HEK293 (cell line): ENCODE measurements around the gene TRAF7.
A peak's percentile ranks its signal among the peaks of the same experiment; 100 is the strongest.

Source experiments
- CTCF ChIA-PET: fragments of 350-600 bp; formaldehyde crosslinking; extraction: SDS; loops from one replicate; lab custom pipeline; 2021; ENCODE audit warnings: antibody characterized with exemption; lab: Yijun Ruan, JAX
- POLR2A ChIA-PET: fragments of 300-600 bp; formaldehyde crosslinking; extraction: SDS; loops from one replicate; lab custom pipeline; 2020; ENCODE audit warnings: antibody characterized with exemption, inconsistent platforms; lab: Yijun Ruan, JAX
- H3K27ac ChIP-seq: fragments of 200-500 bp; sonication (Bioruptor generic); 2 replicates; pipeline ENCODE4 v1.5.1; 2014; ENCODE audit warnings: low read depth, low read length, control low read depth, inconsistent platforms; ENCODE audit errors: extremely low read depth
- H3K36me3 ChIP-seq, 2 experiments: fragments of 200-500 bp in 1 of 2; sonication (Bioruptor generic) in 1 of 2; 1 replicate in 1 of 2; 2 replicates in 1 of 2; pipeline ENCODE4 v1.5.1; 2014 to 2017; ENCODE audit warnings: inconsistent platforms in 2 of 2, low read length in 2 of 2; ENCODE audit not compliant: control insufficient read depth in 2 of 2, insufficient read depth in 1 of 2
- H3K4me1 ChIP-seq: fragments of 200-500 bp; sonication (Bioruptor generic); 2 replicates; pipeline ENCODE4 v1.5.1; 2014; ENCODE audit warnings: mild to moderate bottlenecking, low read length, inconsistent platforms; ENCODE audit not compliant: control insufficient read depth, insufficient read depth
- H3K4me3 ChIP-seq: 2 replicates; pipeline ENCODE4 v1.5.1; 2011; ENCODE audit warnings: low read depth, mild to moderate bottlenecking, control low read depth, low read length, moderate library complexity
- H3K9me3 ChIP-seq: fragments of 200-500 bp; sonication (Bioruptor generic); 2 replicates; pipeline ENCODE4 v1.5.1; 2014; ENCODE audit warnings: low read depth, low read length, inconsistent platforms; ENCODE audit not compliant: control insufficient read depth, insufficient read depth
- KLF1 ChIP-seq: fragments of 450-650 bp; formaldehyde crosslinking; IDR thresholded peaks from 2 replicates; pipeline ENCODE4 v1.5.1; 2016; ENCODE audit warnings: missing biosample characterization, missing genetic modification characterization
- KLF7 ChIP-seq: fragments of 450-650 bp; formaldehyde crosslinking; IDR thresholded peaks from 2 replicates; pipeline ENCODE4 v1.5.1; 2016; ENCODE audit warnings: missing biosample characterization, missing genetic modification characterization, borderline replicate concordance
- KLF8 ChIP-seq: fragments of 450-650 bp; formaldehyde crosslinking; IDR thresholded peaks from 2 replicates; pipeline ENCODE4 v1.5.1; 2016; ENCODE audit warnings: missing biosample characterization, missing genetic modification characterization
- OSR2 ChIP-seq: fragments of 450-650 bp; formaldehyde crosslinking; IDR thresholded peaks from 2 replicates; pipeline ENCODE4 v1.5.1; 2016; ENCODE audit warnings: missing biosample characterization, missing genetic modification characterization
- REPIN1 ChIP-seq: fragments of 450-650 bp; formaldehyde crosslinking; IDR thresholded peaks from 2 replicates; pipeline ENCODE4 v1.5.1; 2017; ENCODE audit warnings: missing biosample characterization, missing genetic modification characterization, low read depth
- SCRT2 ChIP-seq: fragments of 450-650 bp; formaldehyde crosslinking; IDR thresholded peaks from 2 replicates; pipeline ENCODE4 v1.5.1; 2016; ENCODE audit warnings: missing biosample characterization, missing genetic modification characterization
- SETDB1 ChIP-seq: IDR thresholded peaks from one replicate; pipeline ENCODE4 v1.6.1; 2017; ENCODE audit warnings: mild to moderate bottlenecking, low read length, moderate library complexity, mixed read lengths; ENCODE audit not compliant: insufficient read length
- SP2 ChIP-seq: fragments of 450-650 bp; formaldehyde crosslinking; IDR thresholded peaks from 2 replicates; pipeline ENCODE4 v1.5.1; 2016; ENCODE audit warnings: missing biosample characterization, missing genetic modification characterization
- ZBTB1 ChIP-seq: fragments of 450-650 bp; formaldehyde crosslinking; IDR thresholded peaks from 2 replicates; pipeline ENCODE4 v1.5.1; 2016; ENCODE audit warnings: missing biosample characterization, missing genetic modification characterization
- ZBTB17 ChIP-seq: fragments of 450-650 bp; formaldehyde crosslinking; IDR thresholded peaks from 2 replicates; pipeline ENCODE4 v1.5.1; 2016; ENCODE audit warnings: missing biosample characterization, missing genetic modification characterization
- ZNF10 ChIP-seq: fragments of 450-650 bp; formaldehyde crosslinking; IDR thresholded peaks from 2 replicates; pipeline ENCODE4 v1.5.1; 2017; ENCODE audit warnings: missing biosample characterization, missing genetic modification characterization
- ZNF121 ChIP-seq: fragments of 450-650 bp; formaldehyde crosslinking; IDR thresholded peaks from 2 replicates; pipeline ENCODE4 v1.5.1; 2016; ENCODE audit warnings: missing biosample characterization, missing genetic modification characterization
- ZNF132 ChIP-seq: fragments of 450-650 bp; formaldehyde crosslinking; IDR thresholded peaks from 2 replicates; pipeline ENCODE4 v1.5.1; 2017; ENCODE audit warnings: missing biosample characterization, missing genetic modification characterization, borderline replicate concordance
- ZNF311 ChIP-seq: fragments of 450-650 bp; formaldehyde crosslinking; IDR thresholded peaks from 2 replicates; pipeline ENCODE4 v1.5.1; 2017; ENCODE audit warnings: missing biosample characterization, missing genetic modification characterization, borderline replicate concordance
- ZNF423 ChIP-seq: fragments of 450-650 bp; formaldehyde crosslinking; IDR thresholded peaks from 2 replicates; pipeline ENCODE4 v1.5.1; 2016; ENCODE audit warnings: missing biosample characterization, missing genetic modification characterization
- ZNF555 ChIP-seq: fragments of 450-650 bp; formaldehyde crosslinking; conservative IDR thresholded peaks from 2 replicates; pipeline ENCODE4 v1.5.1; 2017; ENCODE audit warnings: missing biosample characterization, mild to moderate bottlenecking, missing genetic modification characterization, inconsistent platforms
- ZNF621 ChIP-seq: fragments of 450-650 bp; formaldehyde crosslinking; IDR thresholded peaks from 2 replicates; pipeline ENCODE4 v1.5.1; 2017; ENCODE audit warnings: missing biosample characterization, missing genetic modification characterization
- ZNF629 ChIP-seq: fragments of 450-650 bp; formaldehyde crosslinking; IDR thresholded peaks from 2 replicates; pipeline ENCODE4 v1.5.1; 2017; ENCODE audit warnings: missing biosample characterization, missing genetic modification characterization
- ZNF654 ChIP-seq: fragments of 450-650 bp; formaldehyde crosslinking; IDR thresholded peaks from 2 replicates; pipeline ENCODE4 v1.5.1; 2016; ENCODE audit warnings: low read depth, missing biosample characterization, missing genetic modification characterization
- ZNF768 ChIP-seq: fragments of 450-650 bp; formaldehyde crosslinking; IDR thresholded peaks from 2 replicates; pipeline ENCODE4 v1.5.1; 2018; ENCODE audit warnings: missing biosample characterization, mild to moderate bottlenecking, missing genetic modification characterization
- ZNF776 ChIP-seq: fragments of 450-650 bp; formaldehyde crosslinking; IDR thresholded peaks from 2 replicates; pipeline ENCODE4 v1.5.0; 2017; ENCODE audit warnings: missing biosample characterization, missing genetic modification characterization, borderline replicate concordance
- ZNF785 ChIP-seq: fragments of 450-650 bp; formaldehyde crosslinking; IDR thresholded peaks from 2 replicates; pipeline ENCODE4 v1.5.1; 2016; ENCODE audit warnings: missing biosample characterization, missing genetic modification characterization
- ZNF837 ChIP-seq: fragments of 450-650 bp; formaldehyde crosslinking; IDR thresholded peaks from 2 replicates; pipeline ENCODE4 v1.5.1; 2016; ENCODE audit warnings: missing biosample characterization, missing genetic modification characterization
- TF ChIP-seq, protein P1 (sequence below): fragments of 450-650 bp; IDR thresholded peaks from 2 replicates; pipeline ENCODE4 v1.5.1; 2018; ENCODE audit warnings: missing biosample characterization, mild to moderate bottlenecking, missing genetic modification characterization
- TF ChIP-seq, protein P2 (sequence below): fragments of 450-650 bp; formaldehyde crosslinking; IDR thresholded peaks from 2 replicates; pipeline ENCODE4 v1.5.1; 2016; ENCODE audit warnings: missing biosample characterization, missing genetic modification characterization
- TF ChIP-seq, protein P3 (sequence below): fragments of 450-650 bp; formaldehyde crosslinking; IDR thresholded peaks from 2 replicates; pipeline ENCODE4 v1.5.1; 2016; ENCODE audit warnings: missing biosample characterization, missing genetic modification characterization
- TF ChIP-seq, protein P4 (sequence below): fragments of 450-650 bp; formaldehyde crosslinking; IDR thresholded peaks from 2 replicates; pipeline ENCODE4 v1.5.1; 2016; ENCODE audit warnings: missing biosample characterization, missing genetic modification characterization
- TF ChIP-seq, protein P5 (sequence below): fragments of 450-650 bp; formaldehyde crosslinking; IDR thresholded peaks from 2 replicates; pipeline ENCODE4 v1.5.1; 2016; ENCODE audit warnings: missing biosample characterization, missing genetic modification characterization
- TF ChIP-seq, protein P6 (sequence below): fragments of 450-650 bp; formaldehyde crosslinking; IDR thresholded peaks from 2 replicates; pipeline ENCODE4 v1.5.1; 2016; ENCODE audit warnings: missing biosample characterization, missing genetic modification characterization

TRAF7 gene

DNA sequence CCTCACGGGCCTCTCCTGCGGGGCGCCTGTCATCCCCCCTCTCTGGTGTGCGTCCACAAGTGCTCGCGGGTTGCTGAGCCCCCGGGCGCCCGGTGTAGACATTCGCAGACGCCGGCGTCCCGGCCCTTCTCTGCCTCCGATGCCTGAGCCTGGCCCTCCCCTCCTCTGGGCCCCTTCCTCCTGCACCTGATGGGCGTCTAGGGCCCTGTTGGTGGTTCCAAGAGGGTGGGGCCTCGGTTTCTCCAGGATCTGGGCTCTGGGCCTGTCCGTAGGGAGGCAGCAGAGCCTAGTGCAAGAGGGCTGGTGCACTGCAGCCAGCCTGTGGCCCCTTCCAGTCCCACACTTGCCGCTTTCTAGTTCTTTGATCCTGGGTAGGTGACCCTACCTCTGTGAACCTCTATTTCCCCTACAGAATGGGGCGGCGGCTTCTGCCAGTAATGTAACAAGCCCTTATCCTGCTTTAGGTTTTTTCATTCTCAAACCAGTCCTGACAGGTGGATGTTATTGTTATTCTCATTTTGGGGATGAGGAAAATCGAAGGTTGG lies 68.4 kb downstream of the TRAF7 start:
- Histone ChIP-seq H3K36me3 (peaks cover 0 to 25% of the 10 kb centered on the region in 2 experiments; a peak in 2 of 3 replicates), H3K4me3 (peak overlapping the region; percentile 96), H3K27ac (peak overlapping the region; percentile 94), H3K4me1 (0 out of 2 replicates have a peak, but pooled peaks cover 2% of the 10 kb centered on the region), H3K9me3 (no peaks in the 10 kb centered on the region)
- CTCF ChIA-PET: interaction anchor here (0.6 to 1.0 kb wide), 2 partner anchors 29 to 220 kb away, joined by 3 read pairs; no protein-coding TSS in a partner anchor
- POLR2A ChIA-PET: interaction anchor here (1.2 to 2.6 kb wide), 5 partner anchors 8 to 259 kb away, joined by 3 to 19 read pairs (median 6); partner anchors contain the start of genes ECI1 and RPS2
- peak; percentile 86 for TF ChIP-seq SCRT2 (tag by site-specific recombination)
- TF ChIP-seq ZNF785: no peak
- peak; percentile 31; the same call in 1 of the 2 replicates for TF ChIP-seq KLF7 (tag by site-specific recombination)
- TF ChIP-seq, protein P1, sequence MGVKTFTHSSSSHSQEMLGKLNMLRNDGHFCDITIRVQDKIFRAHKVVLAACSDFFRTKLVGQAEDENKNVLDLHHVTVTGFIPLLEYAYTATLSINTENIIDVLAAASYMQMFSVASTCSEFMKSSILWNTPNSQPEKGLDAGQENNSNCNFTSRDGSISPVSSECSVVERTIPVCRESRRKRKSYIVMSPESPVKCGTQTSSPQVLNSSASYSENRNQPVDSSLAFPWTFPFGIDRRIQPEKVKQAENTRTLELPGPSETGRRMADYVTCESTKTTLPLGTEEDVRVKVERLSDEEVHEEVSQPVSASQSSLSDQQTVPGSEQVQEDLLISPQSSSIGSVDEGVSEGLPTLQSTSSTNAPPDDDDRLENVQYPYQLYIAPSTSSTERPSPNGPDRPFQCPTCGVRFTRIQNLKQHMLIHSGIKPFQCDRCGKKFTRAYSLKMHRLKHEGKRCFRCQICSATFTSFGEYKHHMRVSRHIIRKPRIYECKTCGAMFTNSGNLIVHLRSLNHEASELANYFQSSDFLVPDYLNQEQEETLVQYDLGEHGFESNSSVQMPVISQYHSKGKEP: no peak
- TF ChIP-seq, protein P2, sequence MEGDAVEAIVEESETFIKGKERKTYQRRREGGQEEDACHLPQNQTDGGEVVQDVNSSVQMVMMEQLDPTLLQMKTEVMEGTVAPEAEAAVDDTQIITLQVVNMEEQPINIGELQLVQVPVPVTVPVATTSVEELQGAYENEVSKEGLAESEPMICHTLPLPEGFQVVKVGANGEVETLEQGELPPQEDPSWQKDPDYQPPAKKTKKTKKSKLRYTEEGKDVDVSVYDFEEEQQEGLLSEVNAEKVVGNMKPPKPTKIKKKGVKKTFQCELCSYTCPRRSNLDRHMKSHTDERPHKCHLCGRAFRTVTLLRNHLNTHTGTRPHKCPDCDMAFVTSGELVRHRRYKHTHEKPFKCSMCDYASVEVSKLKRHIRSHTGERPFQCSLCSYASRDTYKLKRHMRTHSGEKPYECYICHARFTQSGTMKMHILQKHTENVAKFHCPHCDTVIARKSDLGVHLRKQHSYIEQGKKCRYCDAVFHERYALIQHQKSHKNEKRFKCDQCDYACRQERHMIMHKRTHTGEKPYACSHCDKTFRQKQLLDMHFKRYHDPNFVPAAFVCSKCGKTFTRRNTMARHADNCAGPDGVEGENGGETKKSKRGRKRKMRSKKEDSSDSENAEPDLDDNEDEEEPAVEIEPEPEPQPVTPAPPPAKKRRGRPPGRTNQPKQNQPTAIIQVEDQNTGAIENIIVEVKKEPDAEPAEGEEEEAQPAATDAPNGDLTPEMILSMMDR (tag by site-specific recombination): peak; percentile 60; the same call in 1 of the 2 replicates
- TF ChIP-seq ZNF837 (tag by site-specific recombination): no peak
- TF ChIP-seq ZNF423: no peak
- no peak for TF ChIP-seq ZBTB1 (tag by site-specific recombination)
- TF ChIP-seq, protein P3, sequence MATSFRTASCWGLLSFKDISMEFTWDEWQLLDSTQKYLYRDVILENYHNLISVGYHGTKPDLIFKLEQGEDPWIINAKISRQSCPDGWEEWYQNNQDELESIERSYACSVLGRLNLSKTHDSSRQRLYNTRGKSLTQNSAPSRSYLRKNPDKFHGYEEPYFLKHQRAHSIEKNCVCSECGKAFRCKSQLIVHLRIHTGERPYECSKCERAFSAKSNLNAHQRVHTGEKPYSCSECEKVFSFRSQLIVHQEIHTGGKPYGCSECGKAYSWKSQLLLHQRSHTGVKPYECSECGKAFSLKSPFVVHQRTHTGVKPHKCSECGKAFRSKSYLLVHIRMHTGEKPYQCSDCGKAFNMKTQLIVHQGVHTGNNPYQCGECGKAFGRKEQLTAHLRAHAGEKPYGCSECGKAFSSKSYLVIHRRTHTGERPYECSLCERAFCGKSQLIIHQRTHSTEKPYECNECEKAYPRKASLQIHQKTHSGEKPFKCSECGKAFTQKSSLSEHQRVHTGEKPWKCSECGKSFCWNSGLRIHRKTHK: no peak
- peak; percentile 66 for TF ChIP-seq SP2 (tag by site-specific recombination)
- no peak for TF ChIP-seq ZNF311 (tag by site-specific recombination)
- TF ChIP-seq, protein P4, sequence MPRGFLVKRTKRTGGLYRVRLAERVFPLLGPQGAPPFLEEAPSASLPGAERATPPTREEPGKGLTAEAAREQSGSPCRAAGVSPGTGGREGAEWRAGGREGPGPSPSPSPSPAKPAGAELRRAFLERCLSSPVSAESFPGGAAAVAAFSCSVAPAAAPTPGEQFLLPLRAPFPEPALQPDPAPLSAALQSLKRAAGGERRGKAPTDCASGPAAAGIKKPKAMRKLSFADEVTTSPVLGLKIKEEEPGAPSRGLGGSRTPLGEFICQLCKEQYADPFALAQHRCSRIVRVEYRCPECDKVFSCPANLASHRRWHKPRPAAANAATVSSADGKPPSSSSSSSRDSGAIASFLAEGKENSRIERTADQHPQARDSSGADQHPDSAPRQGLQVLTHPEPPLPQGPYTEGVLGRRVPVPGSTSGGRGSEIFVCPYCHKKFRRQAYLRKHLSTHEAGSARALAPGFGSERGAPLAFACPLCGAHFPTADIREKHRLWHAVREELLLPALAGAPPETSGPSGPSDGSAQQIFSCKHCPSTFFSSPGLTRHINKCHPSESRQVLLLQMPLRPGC (tag by site-specific recombination): 0 out of 2 replicates have a peak, but pooled peaks have one; percentile 4
- no peak for TF ChIP-seq KLF8 (tag by site-specific recombination)
- no peak for TF ChIP-seq ZNF629 (tag by site-specific recombination)
- TF ChIP-seq KLF1: peak; percentile 12
- TF ChIP-seq ZNF654 (tag by site-specific recombination): peak; percentile 37
- TF ChIP-seq ZNF768 (tag by site-specific recombination): no peak
- TF ChIP-seq, protein P5, sequence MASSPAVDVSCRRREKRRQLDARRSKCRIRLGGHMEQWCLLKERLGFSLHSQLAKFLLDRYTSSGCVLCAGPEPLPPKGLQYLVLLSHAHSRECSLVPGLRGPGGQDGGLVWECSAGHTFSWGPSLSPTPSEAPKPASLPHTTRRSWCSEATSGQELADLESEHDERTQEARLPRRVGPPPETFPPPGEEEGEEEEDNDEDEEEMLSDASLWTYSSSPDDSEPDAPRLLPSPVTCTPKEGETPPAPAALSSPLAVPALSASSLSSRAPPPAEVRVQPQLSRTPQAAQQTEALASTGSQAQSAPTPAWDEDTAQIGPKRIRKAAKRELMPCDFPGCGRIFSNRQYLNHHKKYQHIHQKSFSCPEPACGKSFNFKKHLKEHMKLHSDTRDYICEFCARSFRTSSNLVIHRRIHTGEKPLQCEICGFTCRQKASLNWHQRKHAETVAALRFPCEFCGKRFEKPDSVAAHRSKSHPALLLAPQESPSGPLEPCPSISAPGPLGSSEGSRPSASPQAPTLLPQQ: peak; percentile 41; the same call in 1 of the 2 replicates
- peak; percentile 98 for TF ChIP-seq ZNF10 (tag by site-specific recombination)
- no peak for TF ChIP-seq ZNF555 (tag by site-specific recombination)
- TF ChIP-seq SETDB1: no peak
- TF ChIP-seq ZNF776 (tag by site-specific recombination): no peak
- TF ChIP-seq, protein P6, sequence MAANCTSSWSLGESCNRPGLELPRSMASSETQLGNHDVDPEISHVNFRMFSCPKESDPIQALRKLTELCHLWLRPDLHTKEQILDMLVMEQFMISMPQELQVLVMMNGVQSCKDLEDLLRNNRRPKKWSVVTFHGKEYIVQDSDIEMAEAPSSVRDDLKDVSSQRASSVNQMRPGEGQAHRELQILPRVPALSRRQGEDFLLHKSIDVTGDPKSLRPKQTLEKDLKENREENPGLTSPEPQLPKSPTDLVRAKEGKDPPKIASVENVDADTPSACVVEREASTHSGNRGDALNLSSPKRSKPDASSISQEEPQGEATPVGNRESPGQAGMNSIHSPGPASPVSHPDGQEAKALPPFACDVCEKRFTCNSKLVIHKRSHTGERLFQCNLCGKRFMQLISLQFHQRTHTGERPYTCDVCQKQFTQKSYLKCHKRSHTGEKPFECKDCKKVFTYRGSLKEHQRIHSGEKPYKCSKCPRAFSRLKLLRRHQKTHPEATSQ (tag by site-specific recombination): no peak
- TF ChIP-seq ZNF621 (tag by site-specific recombination): no peak
- TF ChIP-seq ZNF132 (tag by site-specific recombination): no peak
- TF ChIP-seq OSR2: no peak
- peak; percentile 4; the same call in 1 of the 2 replicates for TF ChIP-seq ZBTB17 (tag by site-specific recombination)
- no peak for TF ChIP-seq REPIN1 (tag by site-specific recombination)
- TF ChIP-seq ZNF121: peak; percentile 97
